Measurements from ENCODE around the gene COTL1.

DNA sequence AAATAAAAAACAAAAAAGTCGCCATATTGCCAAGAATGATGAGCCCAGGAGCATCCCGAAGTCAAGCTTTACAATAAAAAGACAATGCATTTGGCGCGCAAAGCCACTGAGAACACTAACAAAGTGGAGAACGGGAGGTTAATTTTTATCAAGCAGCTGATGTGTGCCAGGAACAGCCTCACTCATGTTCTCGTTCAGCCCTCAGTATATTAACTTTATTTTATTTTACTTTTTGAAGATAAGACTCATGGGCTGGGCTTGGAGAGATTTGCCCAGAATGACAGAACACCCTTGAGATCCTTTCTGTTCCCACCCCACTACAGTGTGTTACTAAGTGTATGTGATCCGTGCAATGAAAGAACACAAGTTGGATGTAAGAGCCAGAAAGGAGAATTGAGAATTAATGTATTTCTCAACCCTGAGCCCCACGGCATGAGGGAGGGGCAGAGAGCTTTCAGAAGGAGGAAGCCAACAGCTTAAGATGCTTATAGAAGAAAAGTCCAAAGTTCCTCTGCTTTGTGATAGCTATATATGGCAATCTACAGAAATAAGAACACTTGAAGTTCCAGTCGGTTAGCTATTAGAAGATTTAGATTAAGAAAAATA is 48.4 kb downstream of the COTL1 start:
- TF ChIP-seq GABPA (IDR thresholded peaks at IDR 0.05; ENCODE audit: low read depth) = no peak
- no peak for TF ChIP-seq GATA2 (CRISPR knock-in tag; IDR thresholded peaks at IDR 0.05)
- TF ChIP-seq, protein P1, sequence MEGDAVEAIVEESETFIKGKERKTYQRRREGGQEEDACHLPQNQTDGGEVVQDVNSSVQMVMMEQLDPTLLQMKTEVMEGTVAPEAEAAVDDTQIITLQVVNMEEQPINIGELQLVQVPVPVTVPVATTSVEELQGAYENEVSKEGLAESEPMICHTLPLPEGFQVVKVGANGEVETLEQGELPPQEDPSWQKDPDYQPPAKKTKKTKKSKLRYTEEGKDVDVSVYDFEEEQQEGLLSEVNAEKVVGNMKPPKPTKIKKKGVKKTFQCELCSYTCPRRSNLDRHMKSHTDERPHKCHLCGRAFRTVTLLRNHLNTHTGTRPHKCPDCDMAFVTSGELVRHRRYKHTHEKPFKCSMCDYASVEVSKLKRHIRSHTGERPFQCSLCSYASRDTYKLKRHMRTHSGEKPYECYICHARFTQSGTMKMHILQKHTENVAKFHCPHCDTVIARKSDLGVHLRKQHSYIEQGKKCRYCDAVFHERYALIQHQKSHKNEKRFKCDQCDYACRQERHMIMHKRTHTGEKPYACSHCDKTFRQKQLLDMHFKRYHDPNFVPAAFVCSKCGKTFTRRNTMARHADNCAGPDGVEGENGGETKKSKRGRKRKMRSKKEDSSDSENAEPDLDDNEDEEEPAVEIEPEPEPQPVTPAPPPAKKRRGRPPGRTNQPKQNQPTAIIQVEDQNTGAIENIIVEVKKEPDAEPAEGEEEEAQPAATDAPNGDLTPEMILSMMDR (IDR thresholded peaks at IDR 0.05) = no peak
- TF ChIP-seq YY1 (IDR thresholded peaks at IDR 0.05; ENCODE audit: low read depth) = no peak
- no peak for TF ChIP-seq ELF1 (IDR thresholded peaks at IDR 0.05)
- no peak for TF ChIP-seq FOXM1 (IDR thresholded peaks at IDR 0.05; ENCODE audit: low read depth)
- TF ChIP-seq, protein P2, sequence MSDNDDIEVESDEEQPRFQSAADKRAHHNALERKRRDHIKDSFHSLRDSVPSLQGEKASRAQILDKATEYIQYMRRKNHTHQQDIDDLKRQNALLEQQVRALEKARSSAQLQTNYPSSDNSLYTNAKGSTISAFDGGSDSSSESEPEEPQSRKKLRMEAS (IDR thresholded peaks at IDR 0.05; ENCODE audit: low read depth) = no peak
- TF ChIP-seq, protein P3, sequence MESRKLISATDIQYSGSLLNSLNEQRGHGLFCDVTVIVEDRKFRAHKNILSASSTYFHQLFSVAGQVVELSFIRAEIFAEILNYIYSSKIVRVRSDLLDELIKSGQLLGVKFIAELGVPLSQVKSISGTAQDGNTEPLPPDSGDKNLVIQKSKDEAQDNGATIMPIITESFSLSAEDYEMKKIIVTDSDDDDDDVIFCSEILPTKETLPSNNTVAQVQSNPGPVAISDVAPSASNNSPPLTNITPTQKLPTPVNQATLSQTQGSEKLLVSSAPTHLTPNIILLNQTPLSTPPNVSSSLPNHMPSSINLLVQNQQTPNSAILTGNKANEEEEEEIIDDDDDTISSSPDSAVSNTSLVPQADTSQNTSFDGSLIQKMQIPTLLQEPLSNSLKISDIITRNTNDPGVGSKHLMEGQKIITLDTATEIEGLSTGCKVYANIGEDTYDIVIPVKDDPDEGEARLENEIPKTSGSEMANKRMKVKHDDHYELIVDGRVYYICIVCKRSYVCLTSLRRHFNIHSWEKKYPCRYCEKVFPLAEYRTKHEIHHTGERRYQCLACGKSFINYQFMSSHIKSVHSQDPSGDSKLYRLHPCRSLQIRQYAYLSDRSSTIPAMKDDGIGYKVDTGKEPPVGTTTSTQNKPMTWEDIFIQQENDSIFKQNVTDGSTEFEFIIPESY (IDR thresholded peaks at IDR 0.05; ENCODE audit: borderline replicate concordance, low read depth) = no peak

Data from SK-N-SH (cell line).